Measurements from ENCODE around the gene RIN1.
"Not testable (repeated sequence)": the region's sequence is repeated elsewhere in the genome, so short reads cannot be mapped to it uniquely, and the experiment has no call there.

The RIN1 gene

DNA sequence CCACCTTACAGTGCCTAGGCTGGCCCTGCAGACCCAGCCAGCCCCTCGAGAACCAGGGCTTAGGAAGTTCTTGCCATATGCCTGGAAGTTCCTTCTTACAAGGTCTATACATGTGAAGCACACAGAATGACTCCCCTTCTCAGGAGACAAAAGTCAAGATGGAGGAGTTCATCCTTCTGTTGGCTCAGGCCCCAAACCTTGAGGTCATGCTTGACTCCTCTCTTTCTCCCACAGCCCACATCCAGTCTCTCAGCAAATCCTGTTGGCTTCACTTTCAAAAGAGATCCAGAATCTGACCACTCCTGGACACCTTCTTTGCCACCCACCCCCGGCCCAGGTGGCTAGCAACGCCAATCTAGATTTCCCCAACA is 17.6 kb downstream of the RIN1 start:
- DNase-seq: no peak

DNA sequence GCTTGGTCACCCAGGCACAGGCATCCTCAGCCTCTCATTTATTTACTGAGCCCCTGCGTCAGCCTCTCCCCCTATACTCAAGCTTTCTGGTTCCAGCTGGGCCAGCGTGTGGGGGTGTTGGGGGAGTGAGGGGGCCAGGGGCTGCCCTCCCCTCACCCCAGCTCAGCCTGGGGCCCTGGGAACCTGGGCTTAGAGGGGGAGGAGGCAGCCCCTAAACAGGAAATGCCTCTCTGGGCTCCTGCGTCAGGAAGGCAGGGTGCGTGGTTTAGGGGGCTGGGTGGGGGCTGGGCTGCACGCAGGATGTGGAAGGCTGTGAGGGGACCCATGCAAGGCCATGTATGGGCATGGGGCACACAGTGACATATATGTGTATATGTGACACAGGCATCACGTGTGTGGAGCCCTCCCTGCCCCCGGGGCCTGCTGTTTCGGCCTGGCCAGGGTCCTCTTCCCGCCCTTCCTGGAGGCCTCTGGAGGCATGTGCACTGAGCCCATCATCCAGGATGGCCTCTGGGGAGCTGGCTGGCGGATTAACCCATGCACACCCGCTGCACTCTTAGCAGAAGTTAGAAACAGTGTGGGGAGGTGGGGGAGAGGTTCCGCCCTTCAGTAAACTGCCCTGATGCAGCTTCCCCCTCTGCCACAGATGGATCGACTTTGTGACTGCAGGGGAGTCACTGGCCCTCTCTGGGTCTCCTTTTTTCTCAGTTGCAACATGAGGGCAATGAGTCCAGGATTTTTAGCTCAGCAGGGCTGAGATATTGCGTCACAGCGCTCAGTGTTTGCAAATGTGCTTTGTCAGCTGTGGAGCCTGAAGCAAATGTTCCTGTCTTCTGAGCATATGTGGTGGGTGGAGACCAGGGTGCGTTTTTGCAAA is 18.3 kb downstream of the RIN1 start:
- DNase-seq: no peak

DNA sequence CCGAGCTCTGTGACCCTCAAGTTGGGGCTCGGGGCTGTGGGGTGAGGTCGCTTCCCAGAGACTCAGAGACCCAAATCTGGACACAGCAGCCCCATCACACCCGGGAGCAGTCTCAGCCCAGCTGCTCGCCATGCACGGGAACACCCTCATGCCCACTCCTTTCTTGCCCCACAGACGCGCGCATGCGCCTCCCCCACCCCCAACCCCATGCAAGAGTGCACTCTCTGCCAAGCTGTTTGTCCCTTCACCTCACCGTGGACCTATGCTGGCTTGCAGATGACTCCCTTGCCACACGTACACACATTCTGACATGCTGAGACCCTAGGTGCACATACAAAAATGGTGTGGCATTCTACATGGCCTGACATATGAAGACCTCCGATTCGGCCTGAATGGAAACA is 18.9 kb downstream of the RIN1 start:
- DNase-seq: no peak

GRCh38 chr11:66316849-66317251 is 19.4 kb downstream of the RIN1 start, which contains the start of gene CD248:
CD248 (minus strand) TSS chr11:66317044; CDS start chr11:66317027, 17 bp downstream.
- no peak for DNase-seq

DNA sequence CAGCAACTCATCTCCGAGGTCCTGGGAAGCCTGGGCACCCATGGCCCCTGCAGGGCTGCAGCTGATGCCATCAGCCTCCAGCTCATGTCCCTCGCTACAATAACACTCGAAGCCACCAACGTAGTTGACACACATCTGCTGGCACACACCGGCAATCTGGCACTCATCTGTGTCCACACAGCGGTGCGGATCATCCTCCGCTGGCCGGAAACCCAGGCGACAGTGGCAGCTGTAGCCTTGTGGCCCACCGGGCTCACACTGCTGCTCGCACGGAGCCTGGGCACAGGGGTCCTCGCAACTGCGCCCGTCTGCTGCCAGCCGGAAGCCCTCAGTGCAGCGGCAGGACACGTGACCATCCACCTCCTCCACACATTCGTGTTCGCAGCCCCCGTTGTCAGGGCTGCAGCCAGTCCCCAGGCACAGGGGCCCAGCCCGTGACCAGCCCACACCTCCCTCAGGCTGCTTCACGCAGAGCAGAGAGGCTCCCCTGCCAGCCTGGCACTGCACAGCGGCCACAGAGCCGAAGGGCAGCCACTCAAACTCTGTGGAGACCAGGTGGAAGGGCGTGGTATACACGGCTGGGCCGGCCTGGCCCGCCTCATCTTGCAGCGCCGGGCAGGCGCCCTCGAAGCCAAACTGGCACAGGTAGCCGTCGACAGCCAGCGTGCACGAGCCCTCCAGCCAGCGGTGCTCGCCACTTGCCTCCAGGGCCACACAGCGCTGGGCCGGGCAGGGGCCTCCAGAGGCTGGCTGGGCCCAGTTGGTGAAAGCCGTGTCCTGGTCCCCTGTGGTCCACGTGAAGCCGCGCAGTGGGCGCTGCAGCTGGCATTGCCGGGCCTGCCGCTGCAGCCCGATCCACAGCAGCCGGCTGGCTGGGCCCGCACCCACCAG is 20.1 kb downstream of the RIN1 start:
- DNase-seq: no peak

- no peak for DNase-seq
These were observed 20.7 kb downstream of the RIN1 start for GRCh38 chr11:66315498-66315885.

DNA sequence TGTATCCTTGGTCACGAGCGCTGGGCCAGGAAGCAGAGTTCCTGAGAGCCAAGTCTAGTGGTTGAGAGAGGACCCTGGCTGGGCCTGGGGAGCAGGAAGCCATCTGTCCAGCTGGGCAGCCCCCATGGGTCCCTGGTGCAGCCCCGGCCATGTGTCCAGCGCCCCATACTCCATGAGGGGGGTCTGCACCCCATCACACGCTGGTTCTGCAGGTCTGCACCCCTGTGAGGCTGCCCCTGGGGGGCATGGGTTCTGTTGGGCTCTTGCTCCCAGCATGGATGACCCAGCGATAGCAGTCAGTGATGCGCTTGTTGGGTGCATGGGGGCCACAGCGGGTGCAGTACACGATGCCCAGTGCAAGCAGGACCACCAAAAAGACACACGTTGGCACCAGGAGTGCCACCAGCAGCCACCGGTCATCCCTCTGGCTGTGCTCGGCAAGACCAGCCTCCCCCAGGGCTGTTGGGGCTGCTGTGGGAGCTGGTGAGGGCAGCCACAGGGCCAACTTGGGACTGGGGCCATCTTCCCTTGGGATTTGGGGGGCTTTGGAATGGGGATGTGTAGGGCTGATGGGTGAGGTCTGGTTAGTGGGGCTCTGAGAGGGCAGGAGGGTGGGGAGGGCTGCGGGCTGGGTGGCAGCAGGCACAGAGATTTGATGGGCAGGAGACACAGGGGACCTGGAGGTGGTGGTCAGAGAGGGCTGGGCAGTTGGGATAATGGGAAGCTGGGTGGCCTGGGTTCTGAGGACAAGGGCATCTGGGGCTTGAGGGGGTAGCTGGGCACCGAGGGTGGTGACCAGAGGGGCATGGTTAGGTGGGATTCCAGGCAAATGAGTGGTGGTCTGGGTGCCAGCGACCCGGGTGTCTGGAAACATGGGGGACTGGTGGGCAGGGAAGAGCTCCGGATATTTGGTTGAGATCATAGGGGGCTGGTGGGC is 21.4 kb downstream of the RIN1 start:
- no peak for DNase-seq

GRCh38 chr11:66314186-66314501 is 22.1 kb downstream of the RIN1 start:
- DNase-seq: no peak

GRCh38 chr11:66313321-66314185 is 22.7 kb downstream of the RIN1 start:
- DNase-seq: no peak

DNA sequence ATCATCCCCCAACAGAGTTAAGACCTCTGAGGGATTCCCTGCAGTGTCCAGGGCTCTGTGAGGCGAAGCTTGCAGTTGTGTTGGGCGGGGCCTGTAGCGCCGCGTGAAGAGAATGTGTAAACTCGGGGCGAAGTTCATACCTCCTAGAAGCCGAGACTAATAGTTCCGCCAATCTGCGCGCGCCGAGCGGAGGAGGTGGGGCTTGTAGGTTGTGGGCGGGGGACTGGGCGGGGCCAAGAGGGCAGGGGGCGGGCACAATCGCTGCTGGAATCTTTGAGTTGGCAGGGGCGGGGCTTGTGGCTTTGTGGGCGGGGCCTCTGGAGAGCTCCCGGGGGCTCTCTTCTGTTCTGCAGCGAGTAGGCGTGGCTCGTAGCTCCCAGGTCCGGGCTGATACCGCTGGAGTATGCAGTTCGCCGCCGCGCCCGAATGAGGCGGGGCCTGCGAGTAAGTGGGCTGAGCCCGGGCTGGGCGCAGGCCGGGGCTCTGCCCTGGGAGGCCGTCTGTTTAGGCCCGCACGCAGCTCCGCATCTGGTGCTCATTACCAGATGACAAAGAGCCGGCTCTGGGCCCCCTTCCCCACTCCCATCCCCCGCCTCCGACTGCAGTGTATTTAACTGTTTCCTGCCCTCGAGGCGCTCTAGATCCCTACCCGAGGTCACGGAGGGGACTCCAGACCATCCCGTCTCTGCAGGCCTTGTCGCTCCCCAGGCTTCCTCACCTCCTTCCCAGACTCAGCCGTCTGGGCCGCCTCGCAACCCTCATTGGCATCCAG is 23.5 kb downstream of the RIN1 start:
- DNase-seq: peak; percentile 37

GRCh38 chr11:66311965-66312548 is 24.2 kb downstream of the RIN1 start:
- peak; percentile 61 for DNase-seq

GRCh38 chr11:66311470-66311964 is 24.7 kb downstream of the RIN1 start:
- no peak for DNase-seq

- DNase-seq: not testable (repeated sequence)
These were observed 25.3 kb downstream of the RIN1 start for GRCh38 chr11:66310803-66311440.

- DNase-seq: no peak
These were observed 25.9 kb downstream of the RIN1 start for GRCh38 chr11:66310324-66310723.

- no peak for DNase-seq
These were observed 26.8 kb downstream of the RIN1 start for GRCh38 chr11:66309475-66309874.

DNA sequence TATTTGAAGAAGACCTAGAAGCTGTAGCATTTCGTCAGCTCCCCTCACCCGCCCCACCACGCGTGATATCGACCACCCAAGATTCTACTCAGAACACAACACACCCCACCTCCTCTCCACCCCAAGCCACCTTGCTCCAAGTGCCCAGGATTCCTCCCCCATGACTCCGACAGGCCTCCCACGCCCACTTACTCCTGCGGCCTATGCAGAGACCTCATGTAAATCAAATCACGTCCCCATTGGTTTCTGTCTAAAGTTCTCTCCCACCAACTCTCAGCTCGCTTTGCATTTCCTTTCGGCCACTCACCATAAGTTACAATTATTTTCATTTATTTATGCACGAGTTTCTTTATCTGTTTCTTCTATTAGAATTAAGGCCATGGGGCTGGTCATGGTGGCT is 33.6 kb downstream of the RIN1 start:
- no peak for DNase-seq

DNA sequence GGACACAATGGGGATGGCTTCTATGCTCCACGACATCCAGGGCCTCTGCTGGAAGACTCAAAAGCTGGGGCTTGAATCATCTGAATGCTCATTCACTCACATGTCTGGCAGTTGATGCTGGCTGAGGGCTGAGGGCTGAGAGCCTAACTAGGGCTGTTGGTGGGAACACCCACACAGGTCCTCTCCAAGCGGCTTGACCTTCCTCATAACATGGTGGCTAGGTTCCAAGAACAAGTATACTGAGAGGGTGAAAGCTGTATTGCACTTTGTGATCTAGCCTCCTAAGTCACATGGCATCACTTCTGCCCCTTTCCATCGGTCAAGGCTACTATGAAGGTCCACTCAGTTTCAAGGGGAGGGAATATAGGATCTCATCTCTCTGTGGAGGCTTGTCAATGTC is 37.0 kb downstream of the RIN1 start:
- DNase-seq: no peak

- DNase-seq: no peak
These were observed 38.6 kb downstream of the RIN1 start for GRCh38 chr11:66297610-66298009.

DNA sequence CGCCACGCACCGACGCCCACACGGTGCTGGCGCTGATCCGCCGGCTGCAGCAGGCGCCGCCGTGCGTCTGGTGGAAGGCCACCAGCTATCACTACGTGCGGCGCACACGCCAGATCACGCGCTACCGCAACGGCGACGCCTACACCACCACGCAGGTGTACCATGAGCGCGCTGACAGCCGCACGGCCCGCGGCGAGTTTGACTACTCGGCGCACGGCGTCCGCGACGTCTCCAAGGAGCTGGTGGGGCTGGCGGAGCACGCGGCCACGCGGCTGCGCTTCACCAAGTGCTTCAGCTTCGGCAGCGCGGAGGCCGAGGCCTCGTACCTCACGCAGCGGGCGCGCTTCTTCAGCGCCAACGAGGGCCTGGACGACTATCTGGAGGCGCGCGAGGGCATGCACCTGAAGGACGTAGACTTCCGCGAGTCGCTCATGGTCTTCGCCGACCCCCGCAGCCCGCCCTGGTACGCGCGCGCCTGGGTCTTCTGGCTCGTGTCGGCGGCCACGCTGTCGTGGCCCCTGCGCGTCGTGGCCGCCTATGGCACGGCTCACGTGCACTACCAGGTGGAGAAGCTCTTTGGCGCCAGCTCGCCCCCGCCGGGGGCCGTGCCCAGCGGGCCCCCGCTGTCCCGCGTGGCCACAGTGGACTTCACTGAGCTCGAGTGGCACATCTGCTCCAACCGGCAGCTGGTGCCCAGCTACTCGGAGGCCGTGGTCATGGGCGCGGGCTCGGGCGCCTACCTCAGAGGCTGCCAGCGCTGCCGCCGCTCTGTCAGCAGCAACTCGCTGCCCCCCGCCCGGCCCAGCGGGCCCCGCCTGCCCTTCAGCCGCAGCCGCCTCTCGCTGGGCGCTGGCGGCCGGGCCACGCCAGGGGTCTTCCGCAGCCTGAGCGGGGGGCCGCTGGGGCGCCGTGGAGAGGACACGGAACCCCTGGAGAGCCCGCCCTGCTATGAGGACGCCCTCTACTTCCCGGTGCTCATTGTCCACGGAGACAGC is 41.3 kb downstream of the RIN1 start:
- no peak for DNase-seq
